ENCODE results near the gene GRIK4. TPM values are rescaled to one million over a fixed set of nuclear protein-coding genes. Genes with fewer than 3 reads are reported as not detected.

GRIK4 gene
- total RNA-seq, 2 experiments from 2014 or later: not detected

DNA sequence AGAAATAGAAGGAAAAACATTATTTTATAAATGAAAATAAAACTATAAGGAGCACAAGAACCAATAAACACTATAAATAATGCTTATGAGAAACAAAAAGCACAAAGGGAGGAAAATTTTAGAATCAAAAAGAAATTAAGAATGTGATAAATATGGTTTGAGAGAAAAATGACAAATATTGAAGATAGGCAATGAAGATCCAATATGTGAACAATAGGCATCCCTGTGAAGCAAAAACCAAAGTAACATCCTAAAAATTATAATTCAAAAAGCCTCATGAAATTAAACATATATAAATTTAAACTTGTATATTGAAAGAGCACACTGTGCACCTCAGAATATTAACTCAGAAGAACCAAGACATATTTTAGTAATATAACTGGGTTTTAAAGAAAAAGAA is 216.2 kb downstream of the GRIK4 start:
- H3K27me3 Mint-ChIP-seq: peaks cover 2% of the 10 kb centered on the region
- peaks cover 13% of the 10 kb centered on the region for H3K9me3 Mint-ChIP-seq (ENCODE audit: low read depth)
- no peaks in the 10 kb centered on the region for H3K36me3 Mint-ChIP-seq (ENCODE audit: low read depth)
- DNase-seq (no peak), ATAC-seq (no peak)
- H3K4me3 Mint-ChIP-seq: no peak overlapping the region
- H3K27ac Mint-ChIP-seq: no peak overlapping the region
- ChIA-PET POLR2A (no interaction called here), CTCF (interaction anchor here (1.1 kb wide), 1 partner anchor 42 kb away, joined by 3 read pairs; no protein-coding TSS in a partner anchor)
- no peaks in the 10 kb centered on the region for H3K4me1 Mint-ChIP-seq
- intact Hi-C loops (cut with DNase I, micrococcal nuclease): no loop called here

DNA sequence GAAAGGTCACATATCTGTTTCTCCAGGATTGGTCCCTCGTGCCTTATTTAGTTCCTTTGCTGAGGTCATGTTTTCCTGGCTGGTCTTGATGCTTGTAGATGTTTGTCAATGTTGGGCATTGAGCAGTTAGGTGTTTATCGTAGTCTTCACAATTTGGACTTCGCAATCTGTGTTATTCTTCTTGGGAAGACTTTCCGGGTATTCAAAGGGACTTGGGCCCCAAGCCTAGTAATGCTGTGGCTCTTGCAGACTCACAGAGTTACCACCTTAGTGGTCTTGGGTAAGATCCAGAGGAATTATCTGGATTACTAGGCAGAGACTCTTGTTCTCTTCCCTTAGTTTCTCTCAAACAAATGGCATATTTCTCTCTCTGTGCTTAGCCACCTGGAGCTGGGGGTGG is 223.5 kb downstream of the GRIK4 start:
- no peaks in the 10 kb centered on the region for H3K4me1 Mint-ChIP-seq
- CTCF ChIA-PET: no interaction called here

DNA sequence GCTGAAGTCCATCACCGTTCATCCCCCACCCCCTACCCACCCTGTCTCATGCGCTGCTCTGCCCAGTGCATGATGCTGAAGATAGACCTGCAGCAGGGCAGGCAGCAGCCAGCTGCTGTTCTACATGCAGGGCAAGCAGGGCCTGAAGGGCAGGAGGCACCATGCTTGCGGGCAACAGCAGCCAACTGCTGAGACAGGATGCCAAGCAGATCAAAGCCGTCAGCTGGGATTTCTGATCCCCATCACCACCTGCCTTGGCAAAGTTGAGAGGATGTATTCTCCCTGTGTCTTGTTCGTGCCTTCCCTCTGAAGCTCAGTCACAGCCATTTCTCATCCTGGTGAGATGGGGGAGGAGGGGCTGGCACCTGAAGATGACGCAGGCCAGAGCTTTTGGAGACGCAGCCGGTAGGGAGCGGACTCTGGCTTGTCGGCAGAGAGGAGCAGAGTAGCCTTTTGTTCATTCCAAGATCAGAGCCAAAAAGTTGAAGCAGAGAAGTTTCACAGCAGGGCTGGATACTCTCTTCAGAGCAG is 227.0 kb downstream of the GRIK4 start:
- ATAC-seq (no peak), DNase-seq (no peak)
- H3K36me3 Mint-ChIP-seq (ENCODE audit: low read depth): no peaks in the 10 kb centered on the region
- CTCF ChIA-PET: interaction anchor here (0.9 kb wide), 1 partner anchor 23 kb away, joined by 3 read pairs; no protein-coding TSS in a partner anchor
- H3K27me3 Mint-ChIP-seq: peaks cover 16% of the 10 kb centered on the region
- H3K27ac Mint-ChIP-seq: no peak overlapping the region
- H3K9me3 Mint-ChIP-seq (ENCODE audit: low read depth): no peaks in the 10 kb centered on the region
- H3K4me3 Mint-ChIP-seq: no peak overlapping the region
- POLR2A ChIA-PET: no interaction called here
- no peaks in the 10 kb centered on the region for H3K4me1 Mint-ChIP-seq
- intact Hi-C loops (cut with DNase I, micrococcal nuclease): no loop called here

More for the DNA sequence above, 223.5 kb downstream of the GRIK4 start:
- Mint-ChIP-seq H3K36me3 (ENCODE audit: low read depth) (no peaks in the 10 kb centered on the region), H3K9me3 (ENCODE audit: low read depth) (no peaks in the 10 kb centered on the region), H3K4me3 (no peak overlapping the region), H3K27ac (no peak overlapping the region), H3K27me3 (peaks cover 11% of the 10 kb centered on the region)
- intact Hi-C loops (cut with DNase I, micrococcal nuclease): no loop called here
- POLR2A ChIA-PET: no interaction called here
- ATAC-seq: no peak
- DNase-seq: no peak

DNA sequence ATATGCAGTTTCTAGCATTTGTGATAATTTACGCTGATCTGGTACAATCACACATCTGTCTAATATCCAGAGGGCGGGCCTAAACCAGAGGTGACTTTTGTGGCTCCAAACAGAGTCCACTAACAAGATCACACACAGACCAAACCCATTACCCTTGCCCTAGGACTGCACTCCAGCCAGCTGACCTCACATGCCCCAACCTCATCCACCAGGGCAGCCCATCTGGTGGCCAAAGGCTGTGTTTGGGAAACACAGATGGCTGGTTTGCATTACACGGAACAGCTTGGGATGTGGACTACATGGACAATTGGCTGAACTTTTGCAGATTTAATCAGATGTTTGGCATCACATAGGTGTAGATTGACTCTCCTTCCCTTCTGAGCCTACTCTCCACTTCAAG is 228.2 kb downstream of the GRIK4 start:
- intact Hi-C loops (cut with DNase I, micrococcal nuclease): no loop called here
- Mint-ChIP-seq H3K27ac (no peak overlapping the region), H3K27me3 (peaks cover 15% of the 10 kb centered on the region), H3K36me3 (ENCODE audit: low read depth) (no peaks in the 10 kb centered on the region), H3K9me3 (ENCODE audit: low read depth) (no peaks in the 10 kb centered on the region), H3K4me3 (no peak overlapping the region), H3K4me1 (no peaks in the 10 kb centered on the region)
- POLR2A ChIA-PET: no interaction called here
- ATAC-seq: no peak
- DNase-seq: no peak
- CTCF ChIA-PET: no interaction called here

DNA sequence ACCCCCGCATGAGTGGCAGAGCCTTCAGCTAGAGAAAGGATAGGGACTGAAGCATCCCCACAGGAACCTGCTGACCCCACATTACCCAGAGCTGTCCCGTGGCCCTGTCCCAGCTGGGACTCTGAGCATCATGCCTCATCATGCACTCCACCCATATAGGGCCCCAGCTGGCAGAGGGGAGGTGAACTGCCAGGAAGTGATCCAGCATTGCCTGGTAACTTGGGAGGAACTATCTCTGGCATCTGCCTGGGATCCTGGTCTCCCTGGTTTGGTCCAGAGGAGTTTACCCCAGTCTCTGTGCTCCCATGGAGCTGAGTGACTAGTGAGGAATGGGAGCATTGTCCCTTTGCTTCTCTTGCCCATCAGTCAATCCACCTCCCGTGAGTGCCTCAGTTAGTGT is 228.8 kb downstream of the GRIK4 start:
- no peak for DNase-seq
- no peaks in the 10 kb centered on the region for H3K4me1 Mint-ChIP-seq
- intact Hi-C loops (cut with DNase I, micrococcal nuclease): no loop called here
- no peak for ATAC-seq
- ChIA-PET CTCF (no interaction called here), POLR2A (no interaction called here)
- no peaks in the 10 kb centered on the region for H3K36me3 Mint-ChIP-seq (ENCODE audit: low read depth)
- peaks cover 15% of the 10 kb centered on the region for H3K27me3 Mint-ChIP-seq
- no peak overlapping the region for H3K4me3 Mint-ChIP-seq
- H3K27ac Mint-ChIP-seq: no peak overlapping the region
- H3K9me3 Mint-ChIP-seq (ENCODE audit: low read depth): no peaks in the 10 kb centered on the region

DNA sequence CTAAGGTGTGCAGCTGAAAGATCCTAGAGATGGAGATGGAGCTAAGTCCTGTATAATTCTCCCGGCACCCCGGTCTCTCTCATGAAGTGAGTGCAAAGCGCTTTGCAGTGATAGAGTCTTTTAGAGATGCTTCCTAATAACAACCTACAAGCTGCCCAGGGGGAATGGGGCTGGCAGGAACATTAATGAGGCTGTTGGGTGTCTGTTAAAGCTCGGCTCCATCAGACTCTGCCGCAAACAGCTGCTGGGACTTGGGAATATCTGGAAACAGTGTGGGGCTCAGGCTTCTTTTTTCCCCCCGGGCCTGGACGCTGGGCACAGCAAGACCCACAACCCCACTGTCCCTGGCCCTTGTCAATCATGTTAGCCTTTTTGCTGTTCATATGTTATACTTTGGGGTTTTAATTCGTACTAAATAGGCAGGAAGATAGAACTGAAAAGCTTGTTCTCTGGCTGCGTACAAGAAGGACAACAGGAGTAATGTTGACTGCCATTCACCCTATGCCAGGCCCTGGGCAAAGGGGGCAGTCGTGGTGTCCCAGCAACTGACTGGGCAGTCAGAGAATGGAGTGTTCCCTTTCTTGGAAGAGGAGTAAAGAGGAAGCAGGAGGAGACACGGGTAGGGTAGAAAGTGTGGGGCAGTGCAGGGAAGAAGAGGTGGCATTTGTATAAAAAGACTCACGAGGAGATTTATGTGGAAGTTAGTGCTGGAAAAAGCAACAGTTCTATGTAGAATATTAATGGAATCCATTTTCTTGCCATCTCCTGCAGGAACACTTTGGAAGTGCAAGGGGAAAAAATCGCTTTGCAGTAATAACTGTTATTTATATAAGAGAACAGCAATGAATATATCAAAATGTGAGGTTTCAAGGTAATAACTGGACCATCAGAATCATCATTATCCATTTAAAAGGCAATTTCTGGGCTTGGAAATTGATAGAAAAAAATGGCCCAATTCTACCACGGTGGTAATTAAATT is 232.8 kb downstream of the GRIK4 start:
- ChIA-PET POLR2A (no interaction called here), CTCF (interaction anchor here (0.5 kb wide), 1 partner anchor 393 kb away, joined by 4 read pairs; no protein-coding TSS in a partner anchor)
- intact Hi-C loops (cut with DNase I, micrococcal nuclease): no loop called here
- H3K36me3 Mint-ChIP-seq (ENCODE audit: low read depth): no peaks in the 10 kb centered on the region
- no peak overlapping the region for H3K27ac Mint-ChIP-seq
- H3K4me3 Mint-ChIP-seq: no peak overlapping the region
- DNase-seq (no peak), ATAC-seq (no peak)
- H3K27me3 Mint-ChIP-seq: peaks cover 25% of the 10 kb centered on the region
- no peaks in the 10 kb centered on the region for H3K4me1 Mint-ChIP-seq
- H3K9me3 Mint-ChIP-seq (ENCODE audit: low read depth): no peaks in the 10 kb centered on the region

DNA sequence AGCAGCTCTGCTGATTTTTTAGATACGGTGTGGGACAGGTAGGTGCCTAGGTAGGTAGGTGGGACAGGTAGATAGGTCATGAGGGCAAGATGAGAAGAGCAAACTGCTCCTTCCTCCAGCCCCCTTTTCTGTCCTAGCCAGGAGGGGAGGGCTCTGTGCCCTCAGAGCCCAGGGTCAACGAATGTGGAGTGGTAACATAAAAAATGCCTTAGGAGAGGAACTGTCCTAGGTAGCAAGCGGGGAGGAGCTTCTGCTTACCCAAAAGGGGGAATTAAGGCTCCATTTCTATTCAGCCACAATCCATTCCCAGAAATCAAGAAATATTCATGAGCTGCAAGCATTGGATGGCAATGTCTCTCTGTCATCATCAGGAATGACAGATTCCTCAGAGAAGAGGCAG is 234.8 kb downstream of the GRIK4 start:
- CTCF ChIA-PET: no interaction called here
- POLR2A ChIA-PET: no interaction called here
- no peak overlapping the region for H3K27ac Mint-ChIP-seq
- H3K36me3 Mint-ChIP-seq (ENCODE audit: low read depth): no peaks in the 10 kb centered on the region
- peaks cover 25% of the 10 kb centered on the region for H3K27me3 Mint-ChIP-seq
- H3K4me1 Mint-ChIP-seq: no peaks in the 10 kb centered on the region
- no peak overlapping the region for H3K4me3 Mint-ChIP-seq
- intact Hi-C loops (cut with DNase I, micrococcal nuclease): no loop called here
- no peaks in the 10 kb centered on the region for H3K9me3 Mint-ChIP-seq (ENCODE audit: low read depth)
- ATAC-seq: no peak
- DNase-seq: no peak

DNA sequence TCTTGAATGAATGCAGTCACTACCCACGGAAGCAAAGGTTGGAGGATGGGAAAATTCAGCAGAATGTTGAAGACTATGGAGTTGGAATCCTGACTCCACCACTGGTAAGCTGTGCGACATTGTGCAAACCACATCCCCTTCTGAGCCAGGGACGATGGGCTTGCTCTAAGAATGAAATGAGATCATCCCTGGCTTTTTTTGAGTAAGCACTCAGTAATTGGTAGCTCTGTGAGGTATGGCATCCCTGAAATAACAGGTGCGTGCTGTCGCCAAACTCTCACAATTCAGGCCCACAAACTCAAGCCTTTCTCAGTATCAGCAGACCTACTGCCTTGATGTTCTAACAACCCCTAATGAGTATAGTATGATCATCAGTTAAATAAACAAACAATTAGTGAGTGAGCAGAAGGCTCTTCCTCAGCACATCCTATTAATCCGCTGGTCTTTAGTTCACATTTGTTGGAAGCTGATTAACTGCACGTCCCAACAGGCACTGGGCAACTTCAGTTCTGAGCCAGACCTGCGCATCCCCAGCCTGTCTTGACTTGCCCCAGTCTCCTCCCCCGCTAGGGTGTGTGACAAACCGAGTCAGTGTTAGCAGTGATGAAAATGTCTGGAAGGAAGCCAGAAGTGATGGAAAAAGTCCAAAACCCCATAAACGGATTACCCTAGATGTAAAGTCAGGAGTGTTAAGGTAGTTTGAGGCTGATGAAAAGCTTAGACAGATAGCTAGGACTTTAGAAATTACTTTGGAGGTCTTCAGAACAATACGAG is 235.5 kb downstream of the GRIK4 start:
- CTCF ChIA-PET: interaction anchor here (0.5 kb wide), 1 partner anchor 34 kb away, joined by 3 read pairs; no protein-coding TSS in a partner anchor
- ATAC-seq (no peak), DNase-seq (no peak)
- no peak overlapping the region for H3K4me3 Mint-ChIP-seq
- no peaks in the 10 kb centered on the region for H3K4me1 Mint-ChIP-seq
- peaks cover 22% of the 10 kb centered on the region for H3K27me3 Mint-ChIP-seq
- no peaks in the 10 kb centered on the region for H3K36me3 Mint-ChIP-seq (ENCODE audit: low read depth)
- H3K27ac Mint-ChIP-seq: no peak overlapping the region
- H3K9me3 Mint-ChIP-seq (ENCODE audit: low read depth): no peaks in the 10 kb centered on the region
- POLR2A ChIA-PET: no interaction called here
- intact Hi-C loops (cut with DNase I, micrococcal nuclease): no loop called here

DNA sequence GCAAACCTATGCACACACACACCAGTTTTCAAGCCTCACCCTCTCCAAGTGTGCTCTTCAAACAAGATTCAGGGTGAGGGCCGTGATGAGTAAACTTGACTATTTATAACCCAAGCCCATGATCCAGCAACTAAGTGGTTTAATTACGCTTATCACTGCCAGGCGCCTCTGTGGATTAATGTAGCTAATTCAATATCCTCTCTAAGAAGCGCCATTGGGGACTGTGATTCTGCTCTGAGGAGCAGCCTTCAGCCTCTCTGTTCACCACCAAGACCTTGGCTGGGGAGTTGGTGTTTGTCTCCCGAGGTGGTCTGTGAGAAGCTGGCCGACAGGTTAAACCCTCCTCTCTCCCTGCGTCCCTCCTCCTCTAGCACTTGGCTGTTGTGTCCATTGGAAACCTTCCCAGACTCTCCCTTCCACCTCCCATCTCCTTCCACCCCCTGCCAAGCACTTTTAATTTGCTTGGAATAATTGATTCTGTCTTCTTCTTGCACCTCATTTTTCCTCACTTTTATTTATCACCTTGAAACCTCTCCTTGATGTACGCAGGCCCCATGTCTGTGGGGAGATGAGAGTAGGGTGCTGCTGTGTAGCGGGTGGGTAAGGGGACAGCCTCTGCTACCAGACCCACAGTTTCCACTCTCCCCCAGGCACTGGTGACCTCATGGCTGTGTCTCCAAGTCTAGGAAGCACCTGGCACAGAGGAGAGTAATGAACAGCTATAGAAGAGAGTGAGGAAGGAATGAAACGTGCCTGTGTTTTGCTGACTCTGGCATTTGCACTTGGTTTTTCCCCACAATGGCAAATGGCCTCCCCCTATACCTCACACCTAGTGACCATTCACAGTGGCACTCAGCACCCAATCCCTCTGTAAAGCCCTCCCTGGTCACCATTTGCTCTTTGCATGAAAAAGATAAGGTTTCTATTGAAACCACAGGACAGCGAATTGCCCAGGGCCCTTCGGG is 236.6 kb downstream of the GRIK4 start:
- no peaks in the 10 kb centered on the region for H3K4me1 Mint-ChIP-seq
- H3K4me3 Mint-ChIP-seq: no peak overlapping the region
- no peaks in the 10 kb centered on the region for H3K36me3 Mint-ChIP-seq (ENCODE audit: low read depth)
- DNase-seq (no peak), ATAC-seq (no peak)
- H3K27me3 Mint-ChIP-seq: peaks cover 20% of the 10 kb centered on the region
- H3K27ac Mint-ChIP-seq: no peak overlapping the region
- intact Hi-C loops (cut with DNase I, micrococcal nuclease): no loop called here
- ChIA-PET POLR2A (no interaction called here), CTCF (interaction anchor here (0.7 kb wide), 1 partner anchor 18 kb away, joined by 3 read pairs; no protein-coding TSS in a partner anchor)
- no peaks in the 10 kb centered on the region for H3K9me3 Mint-ChIP-seq (ENCODE audit: low read depth)

DNA sequence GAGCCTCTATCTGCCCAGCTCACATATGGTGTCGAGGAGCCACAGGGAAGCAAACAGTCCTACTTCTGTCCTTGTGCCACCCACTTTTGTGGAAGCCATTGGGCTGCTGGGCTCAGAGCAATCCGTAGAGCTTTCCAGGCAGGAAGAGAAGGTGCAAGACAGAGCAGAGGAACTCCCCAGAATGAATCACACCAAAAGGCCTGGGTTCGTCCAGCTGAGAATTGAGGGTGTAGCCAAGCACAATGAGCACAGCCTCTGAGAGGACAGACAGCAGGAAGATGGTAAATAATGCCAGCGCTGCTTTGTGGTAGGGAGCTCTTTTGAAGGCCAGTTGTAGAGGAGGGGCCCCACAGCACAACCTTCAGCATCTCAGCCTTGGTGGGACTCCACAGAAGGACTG is 237.8 kb downstream of the GRIK4 start:
- Mint-ChIP-seq H3K27ac (no peak overlapping the region), H3K9me3 (ENCODE audit: low read depth) (no peaks in the 10 kb centered on the region), H3K36me3 (ENCODE audit: low read depth) (no peaks in the 10 kb centered on the region), H3K4me1 (no peaks in the 10 kb centered on the region), H3K4me3 (no peak overlapping the region), H3K27me3 (peaks cover 18% of the 10 kb centered on the region)
- intact Hi-C loops (cut with DNase I, micrococcal nuclease): no loop called here
- DNase-seq (no peak), ATAC-seq (no peak)
- CTCF ChIA-PET: interaction anchor here (0.7 kb wide), 1 partner anchor 17 kb away, joined by 3 read pairs; no protein-coding TSS in a partner anchor
- POLR2A ChIA-PET: no interaction called here

Data from activated CD4-positive, alpha-beta T cell treated with anti-CD3 and anti-CD28 coated beads for 36 hours (primary cell).